Sigmoid colon (tissue), 7 donors: ENCODE results near the gene AEN. TPM values are rescaled to one million over a fixed set of nuclear protein-coding genes. Genes with fewer than 3 reads are reported as not detected.

Source experiments
- DNase-seq: peaks from one replicate; pipeline ENCODE4 v3.0.0-alpha.2; 2019
- H3K27ac ChIP-seq, 4 donors: fragments of 200-600 bp; sonication (generic); one replicate each; pipeline ENCODE4 v1.5.1; 2016 to 2019; ENCODE audit warnings: mild to moderate bottlenecking in 1 of 4
- H3K27me3 ChIP-seq, 3 donors: fragments of 200-600 bp; sonication (generic); one replicate each; pipeline ENCODE4 v1.5.1; 2019; ENCODE audit warnings: mild to moderate bottlenecking in 1 of 3
- H3K36me3 ChIP-seq, 4 donors: fragments of 200-600 bp; sonication (generic); one replicate each; pipeline ENCODE4 v1.5.1; 2016 to 2019
- H3K4me1 ChIP-seq, 4 donors: fragments of 200-600 bp; sonication (generic); one replicate each; pipeline ENCODE4 v1.5.1; 2017 to 2019
- H3K4me3 ChIP-seq, 4 donors: fragments of 200-600 bp; sonication (generic); one replicate each; pipeline ENCODE4 v1.5.1; 2017 to 2019; ENCODE audit warnings: mild to moderate bottlenecking in 2 of 4, moderate library complexity in 1 of 4
- H3K9me3 ChIP-seq, 4 donors: fragments of 200-600 bp in 3 of 4; sonication (generic) in 3 of 4; one replicate each; pipeline versions ENCODE4 v1.5.1 to v1.6.1; 2013 to 2019
- EP300 ChIP-seq, 4 donors: sonication (generic); formaldehyde crosslinking; IDR thresholded peaks; one replicate each; pipeline ENCODE4 v1.6.1; 2017; ENCODE audit warnings: antibody characterized with exemption in 4 of 4
- POLR2A ChIP-seq, 2 donors: fragments of 450-650 bp; IDR thresholded peaks; one replicate each; pipeline ENCODE4 v1.6.1; 2016; ENCODE audit warnings: antibody characterized with exemption in 2 of 2, mild to moderate bottlenecking in 2 of 2, moderate library complexity in 2 of 2
- POLR2AphosphoS5 ChIP-seq, 4 donors: sonication (generic); formaldehyde crosslinking; IDR thresholded peaks; one replicate each; pipeline ENCODE4 v1.6.1; 2017; ENCODE audit warnings: antibody characterized with exemption in 4 of 4
- WGBS, 2 donors: extraction: QIAGEN DNeasy Blood & Tissue Kit; methylation state at CpG; one replicate each; pipeline ENCODE4 v1.1.7; 2013; 5-methylcytosine and 5-hydroxymethylcytosine counted together
- intact Hi-C: fragments of 100-400 bp; cut with DNase I; formaldehyde crosslinking; loops from one replicate; pipeline ENCODE4 v1.15.1; 2023
- polyA plus RNA-seq, 3 donors: library from polyadenylated mRNA; stranded (reverse); fragments of 200-250 nt; gene quantifications; one replicate each; pipeline ENCODE4 v1.2.3, GENCODE V29; 2013
- total RNA-seq, 4 donors: library from RNA; depleted of rRNA; stranded (reverse); fragments of >200 nt; gene quantifications; one replicate each; pipeline ENCODE4 v1.1.0, GENCODE V29; 2016
- TF ChIP-seq, protein P1 (sequence below), 4 experiments: fragments of 450-650 bp in 3 of 4; fragments of 200-600 bp in 1 of 4; IDR thresholded peaks; one replicate each; pipeline ENCODE4 v1.5.1; 2016 to 2019; ENCODE audit warnings: antibody characterized with exemption in 4 of 4, mild to moderate bottlenecking in 3 of 4, moderate library complexity in 2 of 4
- donor health status: healthy with polysubstance abuse.
- donor health status: Bipolar disorder and iron deficiency.
- donor health status: healthy.

AEN gene
- total and polyA plus RNA-seq, 7 donors = 4.2 to 19.7 (median 8.8) TPM

GRCh38 chr15:88603885-88604284 is 17.3 kb upstream of the AEN start:
- H3K4me3 ChIP-seq = no peak overlapping the region
- H3K27me3 ChIP-seq = peaks cover 16 to 57% (median 42%) of the 10 kb centered on the region in 3 donors
- TF ChIP-seq POLR2A (IDR thresholded peaks at IDR 0.05) (no peak), EP300 (IDR thresholded peaks at IDR 0.05) (no peak), POLR2AphosphoS5 (IDR thresholded peaks at IDR 0.05) (no peak)
- TF ChIP-seq, protein P1, sequence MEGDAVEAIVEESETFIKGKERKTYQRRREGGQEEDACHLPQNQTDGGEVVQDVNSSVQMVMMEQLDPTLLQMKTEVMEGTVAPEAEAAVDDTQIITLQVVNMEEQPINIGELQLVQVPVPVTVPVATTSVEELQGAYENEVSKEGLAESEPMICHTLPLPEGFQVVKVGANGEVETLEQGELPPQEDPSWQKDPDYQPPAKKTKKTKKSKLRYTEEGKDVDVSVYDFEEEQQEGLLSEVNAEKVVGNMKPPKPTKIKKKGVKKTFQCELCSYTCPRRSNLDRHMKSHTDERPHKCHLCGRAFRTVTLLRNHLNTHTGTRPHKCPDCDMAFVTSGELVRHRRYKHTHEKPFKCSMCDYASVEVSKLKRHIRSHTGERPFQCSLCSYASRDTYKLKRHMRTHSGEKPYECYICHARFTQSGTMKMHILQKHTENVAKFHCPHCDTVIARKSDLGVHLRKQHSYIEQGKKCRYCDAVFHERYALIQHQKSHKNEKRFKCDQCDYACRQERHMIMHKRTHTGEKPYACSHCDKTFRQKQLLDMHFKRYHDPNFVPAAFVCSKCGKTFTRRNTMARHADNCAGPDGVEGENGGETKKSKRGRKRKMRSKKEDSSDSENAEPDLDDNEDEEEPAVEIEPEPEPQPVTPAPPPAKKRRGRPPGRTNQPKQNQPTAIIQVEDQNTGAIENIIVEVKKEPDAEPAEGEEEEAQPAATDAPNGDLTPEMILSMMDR (IDR thresholded peaks at IDR 0.05) = no peak

DNA sequence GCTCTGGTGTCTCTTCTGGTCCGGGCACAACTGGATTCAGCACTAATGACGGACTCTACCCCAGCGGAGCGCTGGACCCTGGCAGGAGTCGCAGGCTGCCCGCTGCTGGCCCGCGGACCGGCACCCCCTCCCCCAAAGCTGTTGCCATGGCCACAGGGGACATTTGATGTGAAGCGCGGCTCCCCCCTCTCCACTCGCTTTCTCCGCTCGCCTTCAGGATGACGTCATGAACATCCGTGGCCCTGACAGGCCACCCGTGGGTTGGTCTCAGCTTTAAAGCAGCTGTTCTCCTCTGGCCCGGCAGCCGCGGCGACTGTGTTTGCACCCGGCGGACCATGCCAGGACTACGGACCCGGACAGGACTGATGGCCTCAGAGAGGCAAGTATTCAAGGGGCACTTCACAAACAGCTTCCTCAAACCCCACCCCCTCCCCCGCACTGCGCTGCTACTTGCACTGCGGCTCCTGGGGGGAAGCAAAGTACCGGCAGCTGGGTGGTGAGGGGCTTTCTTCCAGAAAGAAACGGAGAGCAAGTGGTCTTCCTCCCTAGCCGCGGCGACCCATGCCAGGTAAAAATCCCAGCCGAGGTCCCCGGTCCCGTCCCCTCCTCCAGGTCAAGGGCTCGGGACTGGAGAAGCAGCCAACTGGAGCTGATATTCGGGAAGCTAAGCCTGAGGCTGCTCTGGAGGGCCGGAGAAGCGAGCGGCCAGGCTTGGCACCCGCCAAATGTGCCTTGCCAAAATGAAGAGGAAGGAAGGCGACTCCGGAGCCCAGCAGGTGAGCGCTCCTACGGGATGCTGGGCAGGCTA is 16.6 kb upstream of the AEN start:
- Histone ChIP-seq H3K9me3 (no peaks in the 10 kb centered on the region), H3K4me3 (no peak overlapping the region), H3K4me1 (peaks cover 0 to 22% (median 16%) of the 10 kb centered on the region in 4 donors), H3K27me3 (peaks cover 16 to 57% (median 42%) of the 10 kb centered on the region in 3 donors), H3K36me3 (no peaks in the 10 kb centered on the region), H3K27ac (no peak overlapping the region)
- WGBS, 2 donors = 3 to 9% methylated on average over 46 of the region's 46 CpGs
- no peak for DNase-seq
- TF ChIP-seq POLR2AphosphoS5 (IDR thresholded peaks at IDR 0.05) (no peak), EP300 (IDR thresholded peaks at IDR 0.05) (no peak), POLR2A (IDR thresholded peaks at IDR 0.05) (no peak)
- TF ChIP-seq, protein P1 (IDR thresholded peaks at IDR 0.05) = no peak
- intact Hi-C loops = no loop called here

More at GRCh38 chr15:88603885-88604284, 17.3 kb upstream of the AEN start:
- H3K9me3 ChIP-seq = no peaks in the 10 kb centered on the region
- H3K36me3 ChIP-seq = no peaks in the 10 kb centered on the region
- DNase-seq = no peak
- H3K4me1 ChIP-seq = peaks cover 0 to 22% (median 16%) of the 10 kb centered on the region in 4 donors
- H3K27ac ChIP-seq = no peak overlapping the region
- WGBS, 2 donors = 10 to 12% methylated on average over 14 of the region's 14 CpGs
- intact Hi-C loops = no loop called here

DNA sequence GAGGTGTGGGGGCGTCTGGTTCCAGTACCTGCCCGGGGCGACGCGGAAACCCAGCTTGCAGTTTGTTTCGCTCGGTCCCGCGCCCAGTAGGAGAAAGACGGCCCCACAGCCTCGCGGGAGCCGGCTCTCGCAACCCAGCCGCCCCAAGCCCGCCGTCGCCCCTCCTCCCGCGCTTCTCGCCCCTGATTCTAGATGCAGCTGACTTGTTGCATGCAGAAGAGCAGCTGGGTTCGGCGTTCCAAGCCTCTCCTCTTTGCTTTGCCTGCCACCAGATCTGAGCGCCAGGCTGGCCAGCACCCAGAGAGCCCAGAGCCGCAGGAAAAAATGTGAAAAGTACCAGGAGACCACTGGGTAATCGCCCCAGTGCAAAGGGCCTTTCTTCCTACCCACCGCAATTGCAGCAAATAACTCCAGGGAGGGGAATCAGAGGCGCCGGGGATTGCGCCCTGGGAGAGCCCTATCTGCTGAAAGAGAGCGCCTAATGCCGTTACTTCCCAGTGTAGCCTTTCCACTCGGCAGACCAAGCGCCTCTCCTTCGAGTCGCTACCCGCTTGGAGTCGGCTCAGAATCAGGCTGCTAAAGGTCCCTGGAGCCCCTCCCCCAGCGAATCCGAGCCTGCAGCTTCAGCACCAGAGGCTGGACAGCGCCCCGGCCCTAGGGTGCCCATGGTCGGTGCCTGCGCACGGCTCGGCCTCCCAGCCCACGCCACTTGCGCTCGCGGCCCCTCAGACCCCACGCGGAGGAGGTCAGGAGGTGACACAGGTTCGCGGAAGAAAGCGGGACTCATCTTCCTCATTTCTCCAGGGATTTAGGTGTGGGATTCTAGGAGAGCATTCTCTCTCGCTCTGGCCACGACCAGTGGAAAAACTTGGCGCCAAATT is 15.7 kb upstream of the AEN start:
- Histone ChIP-seq H3K4me3 (no peak overlapping the region), H3K27me3 (peaks cover 16 to 57% (median 42%) of the 10 kb centered on the region in 3 donors), H3K27ac (no peak overlapping the region), H3K9me3 (no peaks in the 10 kb centered on the region), H3K36me3 (no peaks in the 10 kb centered on the region), H3K4me1 (peaks cover 0 to 22% (median 16%) of the 10 kb centered on the region in 4 donors)
- 4 to 11% methylated on average over 58 of the region's 58 CpGs for WGBS, 2 donors
- intact Hi-C loops = no loop called here
- TF ChIP-seq POLR2A (IDR thresholded peaks at IDR 0.05) = no peak
- TF ChIP-seq, protein P1 (IDR thresholded peaks at IDR 0.05) = no peak
- TF ChIP-seq POLR2AphosphoS5 (IDR thresholded peaks at IDR 0.05) = no peak
- no peak for TF ChIP-seq EP300 (IDR thresholded peaks at IDR 0.05)
- no peak for DNase-seq

GRCh38 chr15:88606070-88606794 is 14.9 kb upstream of the AEN start:
- Histone ChIP-seq H3K36me3 (no peaks in the 10 kb centered on the region), H3K27me3 (peaks cover 16 to 57% (median 42%) of the 10 kb centered on the region in 3 donors), H3K4me3 (no peak overlapping the region), H3K27ac (no peak overlapping the region), H3K9me3 (no peaks in the 10 kb centered on the region), H3K4me1 (peaks cover 0 to 22% (median 16%) of the 10 kb centered on the region in 4 donors)
- 17 to 33% methylated on average over 26 of the region's 26 CpGs for WGBS, 2 donors
- intact Hi-C loops = no loop called here
- DNase-seq = no peak
- TF ChIP-seq POLR2A (IDR thresholded peaks at IDR 0.05) = no peak
- no peak for TF ChIP-seq EP300 (IDR thresholded peaks at IDR 0.05)
- TF ChIP-seq, protein P1 (IDR thresholded peaks at IDR 0.05) = no peak
- TF ChIP-seq POLR2AphosphoS5 (IDR thresholded peaks at IDR 0.05) = no peak
